ENCODE data around the gene ISG20.
A peak's percentile ranks its signal among the peaks of the same experiment; 100 is the strongest.
"Not testable (repeated sequence)": the region's sequence is repeated elsewhere in the genome, so short reads cannot be mapped to it uniquely, and the experiment has no call there.

Gene ISG20

GRCh38 chr15:88637841-88638625, 783 bp upstream of the ISG20 start:
- H3K9ac ChIP-seq (ENCODE audit: low read depth, low read length), result peak overlapping the region; percentile 48
- H3K9me3 ChIP-seq (ENCODE audit: insufficient read depth, low read depth, low read length), result no peaks in the 10 kb centered on the region
- 67% methylated on average over 5 of the region's 7 CpGs for WGBS
- peak overlapping the region; percentile 57 for H3K27ac ChIP-seq (ENCODE audit: low read depth, low read length)
- peaks cover 18% of the 10 kb centered on the region for H3K36me3 ChIP-seq (ENCODE audit: insufficient read depth, low read length)
- peak overlapping the region; percentile 38 for H3K4me3 ChIP-seq (ENCODE audit: low read length)
- H3K4me1 ChIP-seq (ENCODE audit: insufficient read depth, low read length), result peaks cover 20% of the 10 kb centered on the region
- H3K27me3 ChIP-seq (ENCODE audit: insufficient read depth, low read length), result no peaks in the 10 kb centered on the region

- no peak overlapping the region for H3K4me3 ChIP-seq (ENCODE audit: low read length)
- no peaks in the 10 kb centered on the region for H3K27me3 ChIP-seq (ENCODE audit: insufficient read depth, low read length)
- 92% methylated on average over 11 of the region's 12 CpGs for WGBS
- H3K4me1 ChIP-seq (ENCODE audit: insufficient read depth, low read length), result peaks cover 13% of the 10 kb centered on the region
- no peak overlapping the region for H3K27ac ChIP-seq (ENCODE audit: low read depth, low read length)
- H3K9ac ChIP-seq (ENCODE audit: low read depth, low read length), result no peak overlapping the region
- H3K9me3 ChIP-seq (ENCODE audit: insufficient read depth, low read depth, low read length), result no peaks in the 10 kb centered on the region
- no peaks in the 10 kb centered on the region for H3K36me3 ChIP-seq (ENCODE audit: insufficient read depth, low read length)
Observed at GRCh38 chr15:88641959-88642452, 3.2 kb downstream of the ISG20 start.

GRCh38 chr15:88642514-88642913, 3.7 kb downstream of the ISG20 start:
- not testable (repeated sequence) for H3K27me3 ChIP-seq (ENCODE audit: insufficient read depth, low read length); H3K27ac ChIP-seq (ENCODE audit: low read depth, low read length); H3K36me3 ChIP-seq (ENCODE audit: insufficient read depth, low read length); H3K4me3 ChIP-seq (ENCODE audit: low read length); H3K9ac ChIP-seq (ENCODE audit: low read depth, low read length); H3K9me3 ChIP-seq (ENCODE audit: insufficient read depth, low read depth, low read length)
- 94% methylated on average over 11 of the region's 11 CpGs for WGBS
- peaks cover 13% of the 10 kb centered on the region for H3K4me1 ChIP-seq (ENCODE audit: insufficient read depth, low read length)

GRCh38 chr15:88644741-88645140, 5.9 kb downstream of the ISG20 start:
- no peaks in the 10 kb centered on the region for H3K4me1 ChIP-seq (ENCODE audit: insufficient read depth, low read length)
- no peak overlapping the region for H3K9ac ChIP-seq (ENCODE audit: low read depth, low read length)
- no peak overlapping the region for H3K27ac ChIP-seq (ENCODE audit: low read depth, low read length)
- no peaks in the 10 kb centered on the region for H3K36me3 ChIP-seq (ENCODE audit: insufficient read depth, low read length)
- 95% methylated on average over 9 of the region's 9 CpGs for WGBS
- H3K27me3 ChIP-seq (ENCODE audit: insufficient read depth, low read length), result no peaks in the 10 kb centered on the region
- H3K4me3 ChIP-seq (ENCODE audit: low read length), result no peak overlapping the region
- no peaks in the 10 kb centered on the region for H3K9me3 ChIP-seq (ENCODE audit: insufficient read depth, low read depth, low read length)

- H3K4me3 ChIP-seq (ENCODE audit: low read length), result no peak overlapping the region
- H3K27me3 ChIP-seq (ENCODE audit: insufficient read depth, low read length), result no peaks in the 10 kb centered on the region
- no peaks in the 10 kb centered on the region for H3K36me3 ChIP-seq (ENCODE audit: insufficient read depth, low read length)
- no peaks in the 10 kb centered on the region for H3K4me1 ChIP-seq (ENCODE audit: insufficient read depth, low read length)
- no peak overlapping the region for H3K27ac ChIP-seq (ENCODE audit: low read depth, low read length)
- H3K9ac ChIP-seq (ENCODE audit: low read depth, low read length), result no peak overlapping the region
- H3K9me3 ChIP-seq (ENCODE audit: insufficient read depth, low read depth, low read length), result no peaks in the 10 kb centered on the region
- WGBS, result 92% methylated on average over 14 of the region's 14 CpGs
Observed at GRCh38 chr15:88645171-88646087, 6.6 kb downstream of the ISG20 start.

- H3K36me3 ChIP-seq (ENCODE audit: insufficient read depth, low read length), result no peaks in the 10 kb centered on the region
- no peak overlapping the region for H3K27ac ChIP-seq (ENCODE audit: low read depth, low read length)
- H3K4me3 ChIP-seq (ENCODE audit: low read length), result no peak overlapping the region
- H3K4me1 ChIP-seq (ENCODE audit: insufficient read depth, low read length), result no peaks in the 10 kb centered on the region
- 100% methylated on average over 1 of the region's 1 CpG for WGBS
- no peaks in the 10 kb centered on the region for H3K9me3 ChIP-seq (ENCODE audit: insufficient read depth, low read depth, low read length)
- H3K27me3 ChIP-seq (ENCODE audit: insufficient read depth, low read length), result no peaks in the 10 kb centered on the region
- no peak overlapping the region for H3K9ac ChIP-seq (ENCODE audit: low read depth, low read length)
Observed at GRCh38 chr15:88646088-88646405, 7.2 kb downstream of the ISG20 start.

- no peaks in the 10 kb centered on the region for H3K27me3 ChIP-seq (ENCODE audit: insufficient read depth, low read length)
- no peak overlapping the region for H3K9ac ChIP-seq (ENCODE audit: low read depth, low read length)
- no peaks in the 10 kb centered on the region for H3K4me1 ChIP-seq (ENCODE audit: insufficient read depth, low read length)
- no peaks in the 10 kb centered on the region for H3K36me3 ChIP-seq (ENCODE audit: insufficient read depth, low read length)
- H3K4me3 ChIP-seq (ENCODE audit: low read length), result no peak overlapping the region
- H3K9me3 ChIP-seq (ENCODE audit: insufficient read depth, low read depth, low read length), result no peaks in the 10 kb centered on the region
- 93% methylated on average over 5 of the region's 5 CpGs for WGBS
- H3K27ac ChIP-seq (ENCODE audit: low read depth, low read length), result no peak overlapping the region
Observed at GRCh38 chr15:88646951-88647350, 8.1 kb downstream of the ISG20 start.

GRCh38 chr15:88647351-88648105, 8.7 kb downstream of the ISG20 start:
- no peak overlapping the region for H3K9ac ChIP-seq (ENCODE audit: low read depth, low read length)
- no peak overlapping the region for H3K27ac ChIP-seq (ENCODE audit: low read depth, low read length)
- H3K4me1 ChIP-seq (ENCODE audit: insufficient read depth, low read length), result no peaks in the 10 kb centered on the region
- no peaks in the 10 kb centered on the region for H3K36me3 ChIP-seq (ENCODE audit: insufficient read depth, low read length)
- no peaks in the 10 kb centered on the region for H3K27me3 ChIP-seq (ENCODE audit: insufficient read depth, low read length)
- 87% methylated on average over 10 of the region's 11 CpGs for WGBS
- H3K9me3 ChIP-seq (ENCODE audit: insufficient read depth, low read depth, low read length), result no peaks in the 10 kb centered on the region
- no peak overlapping the region for H3K4me3 ChIP-seq (ENCODE audit: low read length)

- no peak overlapping the region for H3K27ac ChIP-seq (ENCODE audit: low read depth, low read length)
Observed at GRCh38 chr15:88648357-88649214, 9.8 kb downstream of the ISG20 start.

GRCh38 chr15:88649286-88649733, 10.5 kb downstream of the ISG20 start:
- no peak overlapping the region for H3K9ac ChIP-seq (ENCODE audit: low read depth, low read length)
- H3K27me3 ChIP-seq (ENCODE audit: insufficient read depth, low read length), result no peaks in the 10 kb centered on the region
- no peaks in the 10 kb centered on the region for H3K36me3 ChIP-seq (ENCODE audit: insufficient read depth, low read length)
- H3K4me3 ChIP-seq (ENCODE audit: low read length), result no peak overlapping the region
- no peak overlapping the region for H3K27ac ChIP-seq (ENCODE audit: low read depth, low read length)
- H3K4me1 ChIP-seq (ENCODE audit: insufficient read depth, low read length), result no peaks in the 10 kb centered on the region; the same call in 1 of the 2 replicates
- WGBS, result 87% methylated on average over 12 of the region's 12 CpGs
- no peaks in the 10 kb centered on the region for H3K9me3 ChIP-seq (ENCODE audit: insufficient read depth, low read depth, low read length)

More at GRCh38 chr15:88648357-88649214, 9.8 kb downstream of the ISG20 start:
- Histone ChIP-seq H3K4me3 (ENCODE audit: low read length) (no peak overlapping the region), H3K9ac (ENCODE audit: low read depth, low read length) (no peak overlapping the region), H3K36me3 (ENCODE audit: insufficient read depth, low read length) (no peaks in the 10 kb centered on the region), H3K4me1 (ENCODE audit: insufficient read depth, low read length) (no peaks in the 10 kb centered on the region; the same call in 1 of the 2 replicates), H3K9me3 (ENCODE audit: insufficient read depth, low read depth, low read length) (no peaks in the 10 kb centered on the region), H3K27me3 (ENCODE audit: insufficient read depth, low read length) (no peaks in the 10 kb centered on the region)
- 91% methylated on average over 12 of the region's 12 CpGs for WGBS

Data from HUES64 (cell line).